Mammary epithelial cell (primary cell): ENCODE results near the gene CALCOCO1.

ENCODE experiments used
- EZH2 ChIP-seq: IDR thresholded peaks from 2 replicates; pipeline ENCODE4 v1.6.1; 2012; ENCODE audit warnings: low read length, inconsistent platforms, borderline replicate concordance
- TF ChIP-seq, protein P1 (sequence below), 2 donors: IDR thresholded peaks in 1 of 2; conservative IDR thresholded peaks in 1 of 2; 2 replicates each; pipeline ENCODE4 v1.5.1; 2011 to 2012; ENCODE audit warnings: inconsistent platforms in 2 of 2, low read length in 2 of 2, mild to moderate bottlenecking in 2 of 2, control low read depth in 1 of 2, low read depth in 1 of 2; ENCODE audit not compliant: insufficient read depth in 1 of 2; ENCODE audit errors: extremely low read depth in 1 of 2

DNA sequence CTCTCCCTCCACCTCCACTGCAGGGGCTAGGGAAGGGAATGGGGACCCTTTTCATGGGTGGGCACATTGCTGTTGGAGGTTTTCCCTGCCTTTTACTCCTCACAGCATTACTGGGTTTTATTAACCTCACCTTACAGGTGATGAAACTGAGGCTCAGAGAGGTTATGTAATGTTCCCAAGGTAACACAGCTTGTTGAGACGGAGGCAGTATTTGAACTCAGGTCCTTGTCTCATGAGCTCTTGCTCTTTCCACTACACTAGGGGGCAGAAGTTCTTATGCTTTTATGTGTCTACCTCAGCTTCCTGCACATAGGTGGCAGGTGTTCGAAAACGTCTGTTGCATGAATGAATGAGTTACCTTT is 12.9 kb upstream of the CALCOCO1 start:
- TF ChIP-seq, protein P1, sequence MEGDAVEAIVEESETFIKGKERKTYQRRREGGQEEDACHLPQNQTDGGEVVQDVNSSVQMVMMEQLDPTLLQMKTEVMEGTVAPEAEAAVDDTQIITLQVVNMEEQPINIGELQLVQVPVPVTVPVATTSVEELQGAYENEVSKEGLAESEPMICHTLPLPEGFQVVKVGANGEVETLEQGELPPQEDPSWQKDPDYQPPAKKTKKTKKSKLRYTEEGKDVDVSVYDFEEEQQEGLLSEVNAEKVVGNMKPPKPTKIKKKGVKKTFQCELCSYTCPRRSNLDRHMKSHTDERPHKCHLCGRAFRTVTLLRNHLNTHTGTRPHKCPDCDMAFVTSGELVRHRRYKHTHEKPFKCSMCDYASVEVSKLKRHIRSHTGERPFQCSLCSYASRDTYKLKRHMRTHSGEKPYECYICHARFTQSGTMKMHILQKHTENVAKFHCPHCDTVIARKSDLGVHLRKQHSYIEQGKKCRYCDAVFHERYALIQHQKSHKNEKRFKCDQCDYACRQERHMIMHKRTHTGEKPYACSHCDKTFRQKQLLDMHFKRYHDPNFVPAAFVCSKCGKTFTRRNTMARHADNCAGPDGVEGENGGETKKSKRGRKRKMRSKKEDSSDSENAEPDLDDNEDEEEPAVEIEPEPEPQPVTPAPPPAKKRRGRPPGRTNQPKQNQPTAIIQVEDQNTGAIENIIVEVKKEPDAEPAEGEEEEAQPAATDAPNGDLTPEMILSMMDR (conservative IDR thresholded peaks at IDR 0.05 in 1 of 2, IDR thresholded peaks at IDR 0.05 in 1 of 2; ENCODE audit: extremely low read depth in 1 of 2, insufficient read depth in 1 of 2, low read depth in 1 of 2, low read length in 2 of 2): no peak
- TF ChIP-seq EZH2: peak; percentile 7
